NOMO-1 treated with DMSO at 0.1 percent for 48 hours (cell line): Measurements from ENCODE around the gene ENTREP3.
"Not testable (repeated sequence)": the region's sequence is repeated elsewhere in the genome, so short reads cannot be mapped to it uniquely, and the experiment has no call there.

Experiments
- DNase-seq: peaks from one replicate; lab custom pipeline; 2025; ENCODE audit not compliant: unreplicated experiment; lab: John Stamatoyannopoulos, UW

Gene ENTREP3

GRCh38 chr1:155226188-155226909 is 28.9 kb downstream of the ENTREP3 start:
- peak; percentile 96 for DNase-seq

- DNase-seq = not testable (repeated sequence)
Measured at GRCh38 chr1:155225404-155225759, 29.9 kb downstream of the ENTREP3 start.

- peak; percentile 74 for DNase-seq
Measured at GRCh38 chr1:155223047-155223446, 32.2 kb downstream of the ENTREP3 start.

GRCh38 chr1:155220211-155220965 is 34.9 kb downstream of the ENTREP3 start:
- not testable (repeated sequence) for DNase-seq

DNA sequence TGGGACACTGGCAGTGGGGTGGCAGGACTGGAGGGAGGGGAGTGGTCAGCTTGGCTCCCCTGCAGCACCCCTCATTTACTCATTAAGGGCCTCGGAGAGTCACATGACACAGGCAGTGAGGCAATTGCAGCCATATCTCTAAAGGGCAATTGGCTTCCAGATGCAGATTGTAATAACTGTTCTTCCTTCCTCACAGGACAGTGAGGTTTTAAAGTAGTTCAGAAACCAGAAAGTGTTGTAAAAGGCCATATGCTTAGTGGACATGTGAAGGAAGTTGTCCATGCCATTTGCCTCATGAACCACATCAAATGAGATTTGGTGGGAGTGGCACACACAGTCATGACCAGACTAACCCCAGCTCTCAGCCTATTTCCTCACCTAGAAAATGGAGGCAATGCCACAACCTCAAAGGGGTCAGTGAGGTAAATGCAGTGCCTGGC is 35.7 kb downstream of the ENTREP3 start:
- peak; percentile 70 for DNase-seq

DNA sequence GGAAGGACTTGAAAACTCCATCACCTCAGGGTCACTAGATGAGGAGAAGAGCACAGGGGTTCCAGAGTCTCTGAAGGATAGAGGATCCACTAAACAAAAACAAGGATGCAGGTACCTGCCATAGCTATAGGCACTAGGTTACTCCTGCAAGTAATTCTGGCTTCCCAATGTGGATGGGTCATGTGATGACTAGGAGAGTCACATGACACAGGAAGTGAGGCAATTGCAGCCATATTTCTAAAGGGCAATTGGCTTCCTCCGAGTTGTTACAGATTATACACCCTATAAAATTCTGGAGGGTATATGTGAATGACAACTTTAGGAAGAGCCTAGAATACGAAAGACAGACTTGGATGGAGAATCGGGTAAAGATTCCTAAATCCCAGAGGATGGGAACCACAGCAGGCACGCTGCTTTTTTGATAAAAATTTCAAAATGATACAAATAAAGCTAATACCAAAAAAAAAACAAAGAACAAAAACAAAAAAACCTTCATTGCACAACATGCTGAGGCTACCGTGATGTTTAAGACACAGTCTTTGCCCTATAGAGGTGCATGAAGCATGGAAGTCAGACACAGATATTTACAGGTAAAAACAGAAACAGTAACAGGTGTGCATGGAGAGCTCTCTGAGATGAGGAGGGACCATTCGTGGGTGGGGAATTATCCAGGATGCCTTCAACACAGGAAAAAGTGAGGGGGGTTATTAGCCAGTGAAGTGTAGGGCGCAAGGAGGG is 36.3 kb downstream of the ENTREP3 start:
- DNase-seq = peak; percentile 23

DNA sequence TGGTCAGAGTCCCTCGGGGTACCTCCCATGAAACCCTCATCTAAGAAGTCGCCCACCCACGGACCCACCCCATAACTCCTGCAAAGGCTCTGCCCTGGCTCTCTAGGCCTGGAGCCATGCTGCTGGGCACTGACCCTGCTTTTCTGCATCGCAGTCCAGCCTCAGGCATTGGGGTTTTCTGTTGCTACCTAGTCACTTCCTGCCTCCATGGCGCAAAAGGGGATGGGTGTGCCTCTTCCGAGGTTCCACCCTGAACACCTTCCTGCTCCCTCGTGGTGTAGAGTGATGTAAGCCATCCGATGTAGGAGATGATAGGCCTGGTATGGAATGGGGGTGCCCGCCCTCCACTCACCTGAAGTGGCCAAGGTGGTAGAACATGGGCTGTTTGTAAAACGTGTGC is 40.6 kb downstream of the ENTREP3 start:
- not testable (repeated sequence) for DNase-seq

DNA sequence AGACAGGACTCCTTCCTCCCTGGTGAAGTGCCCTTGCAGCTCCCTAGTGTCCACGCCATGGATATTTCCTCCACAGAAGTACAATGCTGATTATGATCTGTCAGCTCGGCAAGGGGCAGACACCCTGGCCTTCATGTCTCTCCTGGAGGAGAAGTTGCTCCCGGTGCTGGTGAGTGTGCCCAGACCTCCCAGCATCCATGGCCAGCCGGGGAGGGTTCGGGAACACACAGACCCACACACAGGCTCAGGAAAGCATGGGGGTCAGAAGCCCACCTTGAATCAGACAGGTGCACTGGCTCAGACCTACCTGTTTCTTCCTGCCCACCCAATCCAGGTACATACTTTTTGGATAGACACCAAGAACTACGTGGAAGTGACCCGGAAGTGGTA is 43.2 kb downstream of the ENTREP3 start:
- not testable (repeated sequence) for DNase-seq

DNA sequence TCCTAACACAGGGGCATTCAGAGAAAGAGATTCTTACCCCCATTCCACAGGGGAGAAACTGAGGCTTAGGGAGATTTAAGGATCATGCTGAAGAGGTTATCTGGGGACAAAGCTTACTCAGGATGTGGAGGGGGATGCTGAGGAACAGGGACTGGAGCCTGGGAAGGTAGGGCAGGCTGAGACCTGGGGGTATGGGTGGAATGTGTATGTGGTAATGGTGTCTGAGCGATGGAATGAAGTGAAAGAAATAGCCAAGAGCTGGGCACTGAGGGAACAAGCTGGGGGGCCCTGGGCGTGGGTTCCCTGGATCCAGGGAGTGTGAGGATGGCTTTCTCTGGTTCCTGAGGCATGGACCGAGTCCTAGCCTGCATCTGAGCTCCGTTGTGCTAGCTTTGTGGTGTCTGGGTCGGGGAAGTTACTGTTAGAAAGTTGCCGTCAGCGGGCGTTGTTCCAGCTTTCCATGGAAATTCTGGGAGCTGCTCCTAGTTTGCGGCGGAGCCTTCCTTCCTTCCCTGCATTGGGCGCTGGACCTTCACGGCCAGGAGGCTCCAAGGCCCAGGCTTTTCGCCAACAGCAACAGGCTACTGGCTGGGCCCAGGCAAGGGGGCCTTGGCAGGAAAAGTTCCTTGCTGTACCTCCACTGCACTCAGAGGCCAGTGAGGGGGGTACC is 43.8 kb downstream of the ENTREP3 start:
- not testable (repeated sequence) for DNase-seq

DNA sequence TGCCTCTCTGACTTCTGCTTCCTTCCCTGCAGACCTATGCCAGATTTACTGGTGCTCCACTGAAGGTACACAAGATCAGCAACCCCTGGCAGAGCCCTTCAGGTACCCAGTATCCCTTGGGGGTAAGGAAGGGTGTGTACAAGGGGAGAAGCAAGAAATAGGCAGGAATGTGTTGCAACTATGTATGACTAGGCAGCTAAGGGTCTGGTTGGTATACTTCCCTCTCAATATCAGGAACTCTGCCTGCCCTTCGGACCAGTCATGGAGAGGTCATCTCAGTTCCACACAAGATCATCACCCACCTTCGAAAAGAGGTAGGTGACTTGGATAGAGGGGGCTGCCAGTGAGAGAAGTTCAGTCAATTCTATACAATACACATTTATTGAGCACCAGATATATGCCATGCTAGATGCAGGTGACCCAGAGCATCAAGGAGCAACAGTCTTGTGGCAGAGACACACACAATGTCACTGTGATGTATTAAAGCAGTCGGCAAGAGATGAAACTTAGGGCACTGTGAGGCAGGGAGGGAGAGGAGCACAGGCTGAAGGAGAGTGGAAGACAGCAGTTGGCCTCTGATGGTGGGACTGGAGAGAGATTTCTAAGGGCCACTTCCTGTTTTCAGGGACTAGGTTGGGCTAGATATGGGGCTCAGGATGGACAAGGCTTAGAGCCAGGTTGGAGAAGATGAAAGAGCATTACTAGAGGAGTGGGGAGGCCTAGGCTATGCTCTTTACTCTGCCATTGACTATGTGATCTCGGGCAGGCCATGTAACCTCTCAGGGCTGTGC is 44.8 kb downstream of the ENTREP3 start:
- peak; percentile 73 for DNase-seq

DNA sequence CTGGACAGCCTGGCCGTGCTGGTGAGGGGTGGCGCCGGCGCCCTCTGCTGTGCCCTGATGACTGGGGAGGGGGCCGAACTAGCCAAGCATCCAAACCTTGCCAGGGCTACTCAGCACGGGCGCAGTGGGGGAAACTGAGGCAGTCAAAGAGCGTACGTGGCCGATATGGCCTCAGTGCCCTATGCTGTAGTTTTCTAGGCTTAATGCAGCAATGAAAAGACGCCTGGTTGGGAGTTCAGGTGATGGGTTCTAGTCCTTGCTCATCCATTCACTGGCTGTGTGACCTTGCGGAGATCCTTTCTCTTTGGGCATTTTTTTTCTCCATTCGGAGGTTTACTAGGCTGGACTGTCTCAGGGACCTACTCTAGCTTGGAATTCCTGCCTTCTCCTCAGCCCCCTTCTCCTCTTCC is 46.0 kb downstream of the ENTREP3 start:
- DNase-seq = no peak

DNA sequence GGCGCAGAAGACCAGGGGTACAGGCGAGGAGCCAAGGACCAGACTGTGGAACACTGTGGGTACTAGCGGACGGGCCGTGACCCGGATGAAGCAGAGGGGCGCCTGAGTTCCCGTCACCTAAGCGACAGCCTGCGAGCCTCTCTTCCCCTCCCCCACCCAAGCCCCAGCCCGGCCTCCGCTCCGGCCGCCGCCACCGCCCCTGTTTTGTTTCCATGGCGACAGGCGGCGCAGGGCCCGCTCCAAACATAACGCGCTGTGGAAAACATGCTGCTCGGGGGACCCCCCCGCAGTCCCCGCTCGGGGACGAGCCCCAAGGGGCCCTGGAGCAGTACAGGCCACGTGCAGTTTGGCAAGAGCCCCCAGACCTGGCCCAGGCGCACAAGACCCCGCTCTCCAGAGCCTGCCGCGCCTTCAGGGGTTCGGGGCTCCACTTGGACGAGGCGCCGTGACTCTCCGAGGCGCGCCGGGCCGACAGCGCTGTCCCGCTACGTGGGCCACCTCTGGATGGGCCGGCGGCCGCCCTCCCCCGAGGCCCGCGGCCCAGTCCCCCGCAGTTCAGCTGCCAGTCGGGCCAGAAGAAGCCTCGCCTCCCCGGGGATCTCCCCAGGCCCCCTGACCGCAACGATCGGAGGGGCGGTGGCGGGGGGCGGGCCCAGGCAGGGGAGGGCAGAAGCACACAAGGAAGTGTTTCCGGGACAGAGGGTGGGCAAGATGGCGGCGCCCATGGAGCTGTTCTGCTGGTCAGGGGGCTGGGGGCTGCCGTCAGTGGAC is 46.6 kb downstream of the ENTREP3 start, which contains the start of gene MTX1:
Gene MTX1 (plus strand): TSS at position 155 of the 771 bp plus-strand sequence. CDS start 110 bp downstream, at position 265.
- peak; percentile 77 for DNase-seq

- DNase-seq = no peak
Measured at GRCh38 chr1:155207806-155208540, 47.3 kb downstream of the ENTREP3 start, which contains the start of gene THBS3. TSS of gene THBS3 (minus strand) at chr1:155207897. CDS start at chr1:155207876, 21 bp downstream.

DNA sequence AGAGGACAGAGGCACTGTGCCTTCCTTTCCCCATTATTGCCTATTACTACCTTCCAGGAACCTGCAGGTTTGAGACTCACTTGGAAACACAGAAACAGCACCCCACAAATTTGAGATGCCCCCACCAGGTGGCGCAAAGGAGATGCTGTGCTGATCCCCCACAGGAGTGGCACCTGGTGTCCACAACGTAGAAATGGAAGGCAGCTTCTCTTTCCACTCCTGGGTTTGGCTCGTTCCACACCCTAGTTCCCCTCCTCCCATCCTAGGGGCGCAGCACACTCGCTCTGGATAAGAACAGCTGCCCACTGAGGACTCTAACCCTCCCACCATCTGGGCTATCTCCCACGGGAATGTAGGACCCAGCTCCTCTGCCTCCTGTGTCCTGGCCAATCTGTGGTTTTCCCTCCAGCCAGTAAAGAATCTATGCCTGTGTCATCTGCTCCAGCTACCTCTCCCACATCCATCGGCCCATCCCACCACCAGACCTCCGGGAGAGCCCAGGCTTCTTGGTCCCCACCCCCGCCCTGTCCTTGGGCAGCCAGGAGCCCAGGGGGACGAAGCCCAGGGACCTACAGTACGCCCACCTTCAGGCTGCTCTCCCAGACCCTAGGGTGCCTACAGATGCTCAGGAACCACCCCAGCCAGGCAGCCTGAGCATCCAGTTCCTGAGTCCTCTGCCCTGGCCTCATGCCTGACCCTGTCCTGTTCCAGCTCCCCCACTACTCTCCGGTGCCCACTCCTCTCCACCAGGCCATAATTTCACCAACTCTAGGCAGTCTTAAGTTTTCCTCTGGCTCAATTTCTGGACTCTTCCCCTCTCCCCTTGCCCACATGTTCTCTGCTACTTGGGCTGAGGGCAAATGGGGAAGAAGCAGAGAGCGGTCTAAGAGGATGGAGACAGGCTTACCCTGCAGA is 48.1 kb downstream of the ENTREP3 start:
- DNase-seq = peak; percentile 77

- no peak for DNase-seq
Measured at GRCh38 chr1:155205969-155206593, 49.2 kb downstream of the ENTREP3 start.

DNA sequence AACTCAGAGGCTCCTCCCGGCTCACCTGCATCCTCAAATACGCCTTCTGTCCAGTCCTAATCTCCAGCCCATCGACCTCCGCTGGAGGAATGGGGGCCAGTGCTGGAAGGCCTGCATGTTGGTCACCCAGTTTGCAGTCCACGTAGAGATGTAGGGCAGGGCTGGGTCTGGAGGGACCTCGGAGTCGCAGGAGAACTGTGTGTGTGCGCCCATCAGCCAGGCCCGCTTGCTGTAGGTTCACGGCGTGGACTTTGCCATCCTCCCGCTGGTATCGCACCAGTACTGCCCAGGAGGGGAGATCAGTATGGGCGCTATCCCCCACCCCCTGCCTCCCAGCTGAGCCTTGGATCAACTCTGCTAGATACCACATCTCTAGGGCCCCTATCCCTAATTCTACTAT is 50.2 kb downstream of the ENTREP3 start:
- DNase-seq = no peak
